Nephron (organoid): ENCODE results near the gene SH3RF3.

ENCODE experiments used
- H3K27ac Mint-ChIP-seq, 3 experiments: 2 replicates each; pipeline ENCODE4 v1.8.0; 2020; ENCODE audit warnings: mixed read lengths in 3 of 3, mild to moderate bottlenecking in 2 of 3, moderate library complexity in 1 of 3
- H3K27me3 Mint-ChIP-seq: 2 replicates; pipeline ENCODE4 v1.8.0; 2021; ENCODE audit warnings: low read depth, mild to moderate bottlenecking, moderate library complexity, mixed read lengths
- H3K36me3 Mint-ChIP-seq: 2 replicates; pipeline ENCODE4 v1.8.0; 2020; ENCODE audit warnings: low read depth, mixed read lengths
- H3K4me1 Mint-ChIP-seq: 2 replicates; pipeline ENCODE4 v1.8.0; 2020; ENCODE audit warnings: mixed read lengths
- H3K4me3 Mint-ChIP-seq, 3 experiments: 2 replicates each; pipeline ENCODE4 v1.8.0; 2020; ENCODE audit warnings: mild to moderate bottlenecking in 3 of 3, mixed read lengths in 3 of 3, moderate library complexity in 2 of 3
- H3K9me3 Mint-ChIP-seq: 2 replicates; pipeline ENCODE4 v1.8.0; 2020; ENCODE audit warnings: mixed read lengths
- TF ChIP-seq, protein P1 (sequence below), 3 experiments: fragments of 200-600 bp; sonication (generic); IDR thresholded peaks; one replicate each; pipeline ENCODE4 v1.5.0; 2021; ENCODE audit warnings: antibody characterized with exemption in 3 of 3; ENCODE audit not compliant: unreplicated experiment in 3 of 3

SH3RF3 gene

DNA sequence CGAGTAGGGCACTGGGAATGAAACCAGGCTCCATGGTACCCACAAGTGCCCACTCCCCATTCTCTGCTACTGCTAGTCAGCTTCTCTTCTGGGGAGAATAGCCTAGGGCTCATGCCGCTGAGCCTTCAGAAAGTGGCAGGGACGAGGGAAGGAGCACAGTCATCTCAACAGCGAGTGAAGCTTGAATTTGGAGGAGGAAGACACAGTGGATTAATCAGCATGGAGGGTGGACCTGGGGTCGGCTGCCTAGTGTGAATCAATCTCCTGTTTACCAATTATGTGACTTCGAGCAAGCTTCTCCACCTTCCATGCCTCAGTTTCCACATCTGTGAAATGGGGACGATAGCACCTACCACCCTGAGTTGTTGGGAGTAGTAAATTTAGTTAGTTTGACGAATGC is 327.8 kb downstream of the SH3RF3 start:
- no peak overlapping the region for H3K4me3 Mint-ChIP-seq
- no peak overlapping the region for H3K27ac Mint-ChIP-seq
- peaks cover 18% of the 10 kb centered on the region for H3K4me1 Mint-ChIP-seq
- TF ChIP-seq, protein P1, sequence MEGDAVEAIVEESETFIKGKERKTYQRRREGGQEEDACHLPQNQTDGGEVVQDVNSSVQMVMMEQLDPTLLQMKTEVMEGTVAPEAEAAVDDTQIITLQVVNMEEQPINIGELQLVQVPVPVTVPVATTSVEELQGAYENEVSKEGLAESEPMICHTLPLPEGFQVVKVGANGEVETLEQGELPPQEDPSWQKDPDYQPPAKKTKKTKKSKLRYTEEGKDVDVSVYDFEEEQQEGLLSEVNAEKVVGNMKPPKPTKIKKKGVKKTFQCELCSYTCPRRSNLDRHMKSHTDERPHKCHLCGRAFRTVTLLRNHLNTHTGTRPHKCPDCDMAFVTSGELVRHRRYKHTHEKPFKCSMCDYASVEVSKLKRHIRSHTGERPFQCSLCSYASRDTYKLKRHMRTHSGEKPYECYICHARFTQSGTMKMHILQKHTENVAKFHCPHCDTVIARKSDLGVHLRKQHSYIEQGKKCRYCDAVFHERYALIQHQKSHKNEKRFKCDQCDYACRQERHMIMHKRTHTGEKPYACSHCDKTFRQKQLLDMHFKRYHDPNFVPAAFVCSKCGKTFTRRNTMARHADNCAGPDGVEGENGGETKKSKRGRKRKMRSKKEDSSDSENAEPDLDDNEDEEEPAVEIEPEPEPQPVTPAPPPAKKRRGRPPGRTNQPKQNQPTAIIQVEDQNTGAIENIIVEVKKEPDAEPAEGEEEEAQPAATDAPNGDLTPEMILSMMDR (IDR thresholded peaks at IDR 0.05; ENCODE audit: unreplicated experiment in 3 of 3) = no peak
- no peaks in the 10 kb centered on the region for H3K9me3 Mint-ChIP-seq
- H3K27me3 Mint-ChIP-seq = peaks cover 21% of the 10 kb centered on the region
- H3K36me3 Mint-ChIP-seq = peaks cover 3% of the 10 kb centered on the region

DNA sequence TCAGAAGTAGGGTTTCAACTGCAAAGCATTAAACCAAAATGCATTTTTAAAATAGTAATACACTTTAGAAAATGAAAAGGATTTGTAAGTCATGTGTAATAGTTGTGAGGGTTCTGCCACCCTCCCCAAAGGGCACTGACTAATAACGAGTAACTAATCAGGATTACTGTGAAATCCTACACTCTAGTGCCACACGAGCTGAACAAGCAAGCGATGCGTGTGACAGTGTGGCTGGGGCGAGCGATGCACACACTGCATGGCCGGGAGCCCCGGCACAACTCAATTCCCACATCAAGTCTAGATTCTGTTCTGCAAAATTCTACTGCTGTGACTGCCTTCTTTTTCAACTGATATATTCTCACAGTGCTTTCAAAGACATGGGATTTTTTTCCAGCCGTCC is 328.4 kb downstream of the SH3RF3 start:
- H3K27ac Mint-ChIP-seq = no peak overlapping the region
- no peak overlapping the region for H3K4me3 Mint-ChIP-seq
- H3K9me3 Mint-ChIP-seq = no peaks in the 10 kb centered on the region
- H3K27me3 Mint-ChIP-seq = peaks cover 21% of the 10 kb centered on the region
- peaks cover 12% of the 10 kb centered on the region for H3K4me1 Mint-ChIP-seq
- H3K36me3 Mint-ChIP-seq = peaks cover 3% of the 10 kb centered on the region
- TF ChIP-seq, protein P1 (IDR thresholded peaks at IDR 0.05; ENCODE audit: unreplicated experiment in 3 of 3) = no peak

DNA sequence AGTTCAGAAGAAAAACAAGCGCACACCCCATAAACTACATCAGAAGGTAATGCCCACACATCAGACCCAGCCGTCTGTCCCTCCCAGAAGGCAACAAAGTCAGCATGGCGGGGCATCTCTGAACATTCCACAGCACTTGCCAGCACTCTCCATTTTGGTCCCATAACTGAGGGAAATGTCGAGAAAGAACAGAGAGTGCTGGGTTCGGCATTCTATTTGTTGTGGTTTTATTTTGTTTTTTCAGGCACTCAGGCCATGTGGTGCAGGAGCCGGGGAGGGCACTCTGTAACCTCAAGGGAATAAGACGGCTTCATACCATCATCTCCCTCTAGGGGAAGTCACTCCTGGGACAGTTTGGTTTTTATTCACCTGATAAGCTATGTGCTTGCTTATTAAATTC is 328.8 kb downstream of the SH3RF3 start:
- H3K4me3 Mint-ChIP-seq = no peak overlapping the region
- H3K9me3 Mint-ChIP-seq = no peaks in the 10 kb centered on the region
- TF ChIP-seq, protein P1 (IDR thresholded peaks at IDR 0.05; ENCODE audit: unreplicated experiment in 3 of 3) = no peak
- H3K4me1 Mint-ChIP-seq = peaks cover 12% of the 10 kb centered on the region
- H3K27me3 Mint-ChIP-seq = peaks cover 21% of the 10 kb centered on the region
- H3K27ac Mint-ChIP-seq = no peak overlapping the region
- H3K36me3 Mint-ChIP-seq = peaks cover 3% of the 10 kb centered on the region

DNA sequence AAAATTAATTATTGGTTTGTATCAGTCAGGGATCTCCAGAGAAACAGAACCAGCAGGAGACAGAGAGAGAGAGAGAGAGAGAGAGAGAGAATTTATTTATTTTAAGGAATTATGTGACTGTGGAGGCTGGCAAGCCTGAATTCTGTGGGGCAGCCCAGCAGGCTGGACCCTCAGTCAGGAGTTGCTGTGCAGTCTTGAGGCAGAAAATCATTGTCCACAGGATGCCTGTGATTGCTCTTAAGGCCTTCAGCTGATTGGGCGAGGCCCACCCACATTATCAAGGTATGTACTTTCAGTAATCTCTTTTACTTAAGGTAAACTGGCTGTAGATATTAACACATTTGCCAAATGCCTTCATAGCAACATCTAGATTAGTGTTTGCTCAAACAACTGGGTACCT is 329.5 kb downstream of the SH3RF3 start:
- Mint-ChIP-seq H3K36me3 (peaks cover 3% of the 10 kb centered on the region), H3K9me3 (no peaks in the 10 kb centered on the region), H3K4me1 (peaks cover 12% of the 10 kb centered on the region), H3K27ac (no peak overlapping the region), H3K27me3 (peaks cover 15% of the 10 kb centered on the region), H3K4me3 (no peak overlapping the region)
- TF ChIP-seq, protein P1 (IDR thresholded peaks at IDR 0.05; ENCODE audit: unreplicated experiment in 3 of 3) = no peak

- Mint-ChIP-seq H3K27me3 (peaks cover 15% of the 10 kb centered on the region), H3K27ac (no peak overlapping the region), H3K36me3 (peaks cover 3% of the 10 kb centered on the region), H3K4me3 (no peak overlapping the region), H3K9me3 (no peaks in the 10 kb centered on the region), H3K4me1 (peaks cover 12% of the 10 kb centered on the region)
- TF ChIP-seq, protein P1 (IDR thresholded peaks at IDR 0.05; ENCODE audit: unreplicated experiment in 3 of 3) = no peak
Measured at GRCh38 chr2:109459485-109459884, 330.5 kb downstream of the SH3RF3 start.

DNA sequence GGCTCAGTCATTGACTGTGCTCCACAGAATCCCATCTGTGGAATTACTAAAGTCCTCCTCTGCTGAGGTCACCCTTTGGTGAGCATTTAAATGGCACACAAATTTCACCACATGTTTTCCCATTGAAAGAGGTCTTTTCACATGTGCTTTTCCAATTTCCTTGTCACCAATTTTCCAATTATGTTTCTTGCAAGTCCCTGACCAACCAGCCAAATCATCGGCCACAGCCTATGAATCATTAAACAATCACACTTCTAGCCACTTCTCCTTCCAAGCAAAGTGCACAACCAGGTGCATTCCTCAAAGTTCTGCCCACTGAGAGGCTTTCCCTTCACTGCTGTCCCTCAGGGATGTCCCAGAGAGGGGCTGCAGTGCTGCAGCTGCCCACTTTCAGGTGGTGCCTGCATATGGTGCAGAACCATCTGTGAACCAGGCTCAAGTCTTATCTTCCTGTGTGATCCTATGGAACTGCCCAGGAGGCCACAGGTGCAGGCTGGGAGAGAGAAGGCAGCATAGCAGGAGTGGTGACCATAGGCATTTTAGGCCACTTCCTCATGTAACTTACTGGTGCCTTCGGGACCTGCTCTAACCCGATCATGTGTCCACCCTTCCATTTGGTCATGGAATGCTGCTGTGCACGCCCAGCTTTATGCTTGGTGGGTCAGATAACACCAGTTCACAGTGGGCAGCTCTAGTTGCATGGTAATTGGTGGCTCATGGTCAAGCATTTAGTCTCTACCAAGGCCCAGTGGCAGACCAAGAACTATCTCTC is 331.7 kb downstream of the SH3RF3 start:
- H3K9me3 Mint-ChIP-seq = no peaks in the 10 kb centered on the region
- no peak overlapping the region for H3K4me3 Mint-ChIP-seq
- H3K36me3 Mint-ChIP-seq = peaks cover 3% of the 10 kb centered on the region
- peak overlapping the region in 1 of 3 experiments; percentile 70 for H3K27ac Mint-ChIP-seq
- H3K4me1 Mint-ChIP-seq = peaks cover 12% of the 10 kb centered on the region
- TF ChIP-seq, protein P1 (IDR thresholded peaks at IDR 0.05; ENCODE audit: unreplicated experiment in 3 of 3) = no peak
- H3K27me3 Mint-ChIP-seq = peaks cover 15% of the 10 kb centered on the region
